Parathyroid adenoma (tissue), 2 donors: Measurements from ENCODE around the gene PTEN.

Experiments used
- H2AFZ ChIP-seq: fragments of 300-600 bp; sonication (generic); one replicate; pipeline ENCODE4 v1.7.0; 2017; ENCODE audit warnings: antibody characterized with exemption, mild to moderate bottlenecking
- H3K27ac ChIP-seq: fragments of 300-600 bp; sonication (generic); one replicate; pipeline ENCODE4 v1.7.0; 2017
- H3K27me3 ChIP-seq: fragments of 300-600 bp; sonication (generic); one replicate; pipeline ENCODE4 v1.7.0; 2017; ENCODE audit warnings: low read length; ENCODE audit not compliant: control insufficient read depth, insufficient read depth
- H3K36me3 ChIP-seq: fragments of 300-600 bp; sonication (generic); one replicate; pipeline ENCODE4 v1.7.0; 2017; ENCODE audit warnings: low read length; ENCODE audit not compliant: control insufficient read depth, insufficient read depth
- H3K4me1 ChIP-seq: fragments of 300-600 bp; sonication (generic); one replicate; pipeline ENCODE4 v1.7.0; 2017; ENCODE audit warnings: control low read depth
- H3K4me2 ChIP-seq: fragments of 300-600 bp; sonication (generic); one replicate; pipeline ENCODE4 v1.7.0; 2017; ENCODE audit warnings: low read length
- H3K4me3 ChIP-seq: fragments of 300-600 bp; sonication (generic); one replicate; pipeline ENCODE4 v1.7.0; 2017; ENCODE audit warnings: low read depth, low read length
- H3K79me2 ChIP-seq: fragments of 300-600 bp; sonication (generic); one replicate; pipeline ENCODE4 v1.7.0; 2017; ENCODE audit warnings: control low read depth
- H3K9ac ChIP-seq: fragments of 300-600 bp; sonication (generic); one replicate; pipeline ENCODE4 v1.7.0; 2017; ENCODE audit warnings: mild to moderate bottlenecking
- H3K9me3 ChIP-seq: fragments of 300-600 bp; sonication (generic); one replicate; pipeline ENCODE4 v1.7.0; 2017; ENCODE audit warnings: low read length; ENCODE audit not compliant: control insufficient read depth
- TF ChIP-seq, protein P1 (sequence below): fragments of 300-600 bp; sonication (generic); IDR thresholded peaks from one replicate; pipeline ENCODE4 v1.7.0; 2017; ENCODE audit warnings: antibody characterized with exemption, mild to moderate bottlenecking
- donor health status: primary hyperparathyroidism.

Gene PTEN

DNA sequence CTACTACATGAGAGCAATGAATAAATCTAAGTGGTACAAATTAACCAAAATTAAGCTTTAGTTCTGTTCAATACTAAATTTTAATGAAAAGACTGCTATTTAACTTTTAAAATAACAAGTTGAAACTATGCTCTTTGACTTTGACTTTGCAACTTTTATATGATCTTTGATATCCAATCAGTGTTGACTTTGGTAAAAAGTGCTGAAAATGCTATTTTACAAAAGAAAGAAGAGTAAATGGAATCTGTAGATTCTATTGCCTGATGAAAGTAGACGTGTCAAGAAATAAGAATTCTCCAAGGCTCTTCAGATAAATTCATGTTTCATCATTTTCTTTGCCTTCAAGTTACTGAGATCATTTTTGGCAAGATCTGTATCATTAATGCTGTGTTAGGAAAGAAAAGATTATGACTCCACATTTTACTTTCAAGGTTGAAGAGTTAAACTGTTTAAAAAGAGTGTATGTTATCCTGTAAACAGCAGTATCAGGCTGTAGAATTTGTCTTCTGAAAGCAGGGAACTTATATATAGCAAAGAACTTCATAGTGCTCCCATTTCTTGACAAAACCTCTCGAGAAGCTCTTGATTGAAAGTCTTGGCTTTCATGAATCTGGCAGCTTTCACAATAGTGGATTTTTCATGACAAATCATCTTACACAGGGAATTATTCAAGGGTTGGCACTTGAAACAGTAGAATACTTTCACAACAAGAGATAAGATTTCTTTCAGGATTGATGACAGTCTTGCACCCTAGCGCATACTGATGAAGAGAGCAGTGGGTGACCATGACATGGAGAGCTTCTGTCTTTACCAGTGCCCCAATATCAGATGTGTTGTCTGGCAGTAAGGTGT, 72.1 kb downstream of the PTEN start:
- Histone ChIP-seq H3K4me1 (no peaks in the 10 kb centered on the region), H3K4me2 (no peak overlapping the region), H2AFZ (no peak overlapping the region), H3K27me3 (no peaks in the 10 kb centered on the region), H3K79me2 (no peaks in the 10 kb centered on the region), H3K9ac (no peak overlapping the region), H3K4me3 (no peak overlapping the region), H3K36me3 (no peaks in the 10 kb centered on the region), H3K27ac (no peak overlapping the region), H3K9me3 (no peaks in the 10 kb centered on the region)
- TF ChIP-seq, protein P1, sequence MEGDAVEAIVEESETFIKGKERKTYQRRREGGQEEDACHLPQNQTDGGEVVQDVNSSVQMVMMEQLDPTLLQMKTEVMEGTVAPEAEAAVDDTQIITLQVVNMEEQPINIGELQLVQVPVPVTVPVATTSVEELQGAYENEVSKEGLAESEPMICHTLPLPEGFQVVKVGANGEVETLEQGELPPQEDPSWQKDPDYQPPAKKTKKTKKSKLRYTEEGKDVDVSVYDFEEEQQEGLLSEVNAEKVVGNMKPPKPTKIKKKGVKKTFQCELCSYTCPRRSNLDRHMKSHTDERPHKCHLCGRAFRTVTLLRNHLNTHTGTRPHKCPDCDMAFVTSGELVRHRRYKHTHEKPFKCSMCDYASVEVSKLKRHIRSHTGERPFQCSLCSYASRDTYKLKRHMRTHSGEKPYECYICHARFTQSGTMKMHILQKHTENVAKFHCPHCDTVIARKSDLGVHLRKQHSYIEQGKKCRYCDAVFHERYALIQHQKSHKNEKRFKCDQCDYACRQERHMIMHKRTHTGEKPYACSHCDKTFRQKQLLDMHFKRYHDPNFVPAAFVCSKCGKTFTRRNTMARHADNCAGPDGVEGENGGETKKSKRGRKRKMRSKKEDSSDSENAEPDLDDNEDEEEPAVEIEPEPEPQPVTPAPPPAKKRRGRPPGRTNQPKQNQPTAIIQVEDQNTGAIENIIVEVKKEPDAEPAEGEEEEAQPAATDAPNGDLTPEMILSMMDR: no peak

DNA sequence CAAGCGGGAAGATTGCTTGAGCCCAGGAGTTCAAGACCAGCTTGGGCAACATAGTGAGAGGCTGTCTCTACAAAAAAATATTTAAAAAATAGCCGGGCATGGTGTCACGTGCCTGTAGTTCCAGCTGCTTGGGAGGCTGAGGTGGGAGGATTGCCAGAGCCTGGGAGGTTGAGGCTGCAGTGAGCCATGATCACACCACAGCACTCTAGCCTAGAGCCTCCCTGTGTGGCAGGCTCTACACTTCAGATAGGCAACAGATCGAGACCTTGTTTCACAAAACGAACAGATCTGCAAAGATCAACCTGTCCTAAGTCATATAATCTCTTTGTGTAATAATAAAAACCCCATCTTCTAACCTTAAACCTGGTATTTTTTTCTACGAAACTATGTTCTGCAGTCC, 76.8 kb downstream of the PTEN start:
- Histone ChIP-seq H3K4me3 (no peak overlapping the region), H2AFZ (no peak overlapping the region), H3K4me1 (no peaks in the 10 kb centered on the region), H3K27ac (no peak overlapping the region), H3K4me2 (no peak overlapping the region), H3K79me2 (no peaks in the 10 kb centered on the region), H3K9ac (no peak overlapping the region), H3K27me3 (no peaks in the 10 kb centered on the region), H3K36me3 (no peaks in the 10 kb centered on the region), H3K9me3 (no peaks in the 10 kb centered on the region)
- TF ChIP-seq, protein P1: no peak

DNA sequence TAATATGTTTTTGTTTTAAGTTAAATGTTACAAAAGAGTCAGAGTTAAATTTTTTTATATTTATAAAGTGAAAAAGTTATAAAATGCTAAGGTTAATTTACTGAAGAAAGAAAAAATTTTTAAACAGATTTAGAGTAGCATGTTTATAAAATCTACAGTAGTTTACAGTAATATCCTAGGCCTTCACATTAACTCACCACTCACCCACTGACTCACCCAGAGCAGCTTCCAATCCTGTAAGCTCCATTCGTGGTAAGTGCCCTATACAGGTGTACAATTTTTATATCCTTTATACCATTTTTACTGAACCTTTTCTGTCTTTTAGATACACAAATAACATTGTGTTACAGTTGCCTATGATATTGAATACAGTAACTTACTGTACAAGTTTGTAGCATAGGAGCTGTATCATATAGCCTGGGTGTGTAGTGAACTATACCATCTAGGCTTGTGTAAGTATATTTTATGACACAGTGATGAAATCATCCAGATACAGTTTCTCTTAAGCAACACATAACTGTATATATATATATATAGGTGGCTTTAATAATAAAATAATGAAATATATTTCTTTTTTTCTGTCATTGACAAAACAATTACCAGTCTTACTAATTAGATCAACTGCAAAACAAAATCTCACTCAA, 79.6 kb downstream of the PTEN start:
- H3K4me1 ChIP-seq: no peaks in the 10 kb centered on the region
- no peak overlapping the region for H3K4me2 ChIP-seq
- TF ChIP-seq, protein P1: no peak
- H2AFZ ChIP-seq: no peak overlapping the region
- no peaks in the 10 kb centered on the region for H3K9me3 ChIP-seq
- no peak overlapping the region for H3K4me3 ChIP-seq
- no peaks in the 10 kb centered on the region for H3K27me3 ChIP-seq
- no peaks in the 10 kb centered on the region for H3K79me2 ChIP-seq
- no peaks in the 10 kb centered on the region for H3K36me3 ChIP-seq
- H3K9ac ChIP-seq: no peak overlapping the region
- no peak overlapping the region for H3K27ac ChIP-seq

DNA sequence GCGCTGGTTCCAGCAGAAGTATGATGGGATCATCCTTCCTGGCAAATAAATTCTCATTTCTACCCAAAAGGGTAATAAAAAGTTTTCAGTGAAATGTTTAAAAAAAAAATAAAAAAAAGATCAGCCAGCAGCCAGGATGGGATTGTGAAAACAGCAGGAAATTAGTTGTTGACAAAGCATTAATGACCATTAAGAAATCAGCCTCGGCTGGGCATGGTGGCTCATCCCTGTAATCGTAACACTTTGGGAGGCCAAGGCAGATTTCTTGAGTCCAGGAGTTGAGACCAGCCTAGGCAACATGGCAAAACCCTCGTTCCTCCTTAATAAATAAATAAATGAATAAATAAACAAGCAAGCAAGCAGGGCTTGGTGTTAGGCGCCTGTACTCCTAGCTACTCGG, 82.6 kb downstream of the PTEN start:
- no peaks in the 10 kb centered on the region for H3K79me2 ChIP-seq
- TF ChIP-seq, protein P1: no peak
- no peak overlapping the region for H3K9ac ChIP-seq
- H3K36me3 ChIP-seq: no peaks in the 10 kb centered on the region
- H3K27me3 ChIP-seq: no peaks in the 10 kb centered on the region
- H3K9me3 ChIP-seq: no peaks in the 10 kb centered on the region
- no peak overlapping the region for H3K27ac ChIP-seq
- no peak overlapping the region for H3K4me2 ChIP-seq
- no peak overlapping the region for H2AFZ ChIP-seq
- no peak overlapping the region for H3K4me3 ChIP-seq
- no peaks in the 10 kb centered on the region for H3K4me1 ChIP-seq
